H54 (cell line): ENCODE data around the gene ATXN3L.

ENCODE experiments used
- DNase-seq: peaks from one replicate; pipeline ENCODE4 v3.0.0; 2011; ENCODE audit warnings: low spot score, mixed read lengths; ENCODE audit not compliant: insufficient read length
- FAIRE-seq: peaks from 3 replicates; lab custom pipeline; 2011; peaks lifted over from hg19 to GRCh38; lab: Jason Lieb, UNC
- POLR2A ChIP-seq: IDR thresholded peaks from 2 replicates; pipeline ENCODE4 v1.6.1; 2011; ENCODE audit warnings: low read depth, mild to moderate bottlenecking, low read length

Gene ATXN3L

GRCh38 chrX:13268874-13269273 is 51.0 kb downstream of the ATXN3L start:
- no peak for TF ChIP-seq POLR2A
- FAIRE-seq (no peak), DNase-seq (no peak)
